IPS-18a (cell line): ENCODE results near the gene CBX8.

Experiments
- H3K27ac ChIP-seq: one replicate; pipeline ENCODE4 v1.5.1; 2013; ENCODE audit warnings: low read length
- H3K27me3 ChIP-seq: one replicate; pipeline ENCODE4 v1.6.1; 2013; ENCODE audit warnings: mild to moderate bottlenecking, low read length; ENCODE audit not compliant: control insufficient read depth, insufficient read depth
- H3K36me3 ChIP-seq: one replicate; pipeline ENCODE4 v1.6.1; 2013; ENCODE audit warnings: low read depth, low read length; ENCODE audit not compliant: control insufficient read depth
- H3K4me1 ChIP-seq: one replicate; pipeline ENCODE4 v1.6.1; 2013; ENCODE audit warnings: low read depth, low read length; ENCODE audit not compliant: control insufficient read depth
- H3K4me3 ChIP-seq: one replicate; pipeline ENCODE4 v1.5.1; 2013; ENCODE audit warnings: low read length
- H3K9ac ChIP-seq: one replicate; pipeline ENCODE4 v1.6.1; 2013; ENCODE audit warnings: mild to moderate bottlenecking, low read length, moderate library complexity
- H3K9me3 ChIP-seq: one replicate; pipeline ENCODE4 v1.6.1; 2013; ENCODE audit warnings: low read depth, low read length; ENCODE audit not compliant: control insufficient read depth

Gene CBX8

GRCh38 chr17:79824893-79825579 is 28.2 kb upstream of the CBX8 start:
- Histone ChIP-seq H3K4me3 (no peak overlapping the region), H3K9ac (no peak overlapping the region), H3K36me3 (no peaks in the 10 kb centered on the region), H3K9me3 (no peaks in the 10 kb centered on the region), H3K27ac (no peak overlapping the region), H3K4me1 (no peaks in the 10 kb centered on the region), H3K27me3 (peaks cover 87% of the 10 kb centered on the region)

DNA sequence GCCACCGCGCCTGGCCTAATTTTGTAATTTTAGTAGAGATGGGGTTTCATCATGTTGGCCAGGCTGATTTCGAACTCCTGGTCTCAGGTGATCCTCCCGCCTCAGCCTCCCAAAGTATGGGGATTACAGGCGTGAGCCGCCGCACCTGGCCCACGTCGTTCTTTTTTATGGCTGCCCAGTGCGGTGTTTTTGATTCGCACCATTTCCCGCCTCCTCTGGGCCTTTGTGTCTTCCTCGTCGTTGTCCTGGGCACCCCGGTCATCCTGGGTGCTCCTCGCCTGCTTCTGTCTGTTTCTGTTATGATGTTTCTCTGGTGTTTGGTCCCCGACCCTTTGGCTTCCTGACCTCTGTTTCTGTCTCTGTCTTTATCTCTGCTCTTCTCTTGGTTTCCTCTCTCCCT is 27.4 kb upstream of the CBX8 start:
- H3K36me3 ChIP-seq = no peaks in the 10 kb centered on the region
- no peak overlapping the region for H3K9ac ChIP-seq
- H3K27ac ChIP-seq = no peak overlapping the region
- no peaks in the 10 kb centered on the region for H3K4me1 ChIP-seq
- no peak overlapping the region for H3K4me3 ChIP-seq
- peaks cover 87% of the 10 kb centered on the region for H3K27me3 ChIP-seq
- H3K9me3 ChIP-seq = no peaks in the 10 kb centered on the region

DNA sequence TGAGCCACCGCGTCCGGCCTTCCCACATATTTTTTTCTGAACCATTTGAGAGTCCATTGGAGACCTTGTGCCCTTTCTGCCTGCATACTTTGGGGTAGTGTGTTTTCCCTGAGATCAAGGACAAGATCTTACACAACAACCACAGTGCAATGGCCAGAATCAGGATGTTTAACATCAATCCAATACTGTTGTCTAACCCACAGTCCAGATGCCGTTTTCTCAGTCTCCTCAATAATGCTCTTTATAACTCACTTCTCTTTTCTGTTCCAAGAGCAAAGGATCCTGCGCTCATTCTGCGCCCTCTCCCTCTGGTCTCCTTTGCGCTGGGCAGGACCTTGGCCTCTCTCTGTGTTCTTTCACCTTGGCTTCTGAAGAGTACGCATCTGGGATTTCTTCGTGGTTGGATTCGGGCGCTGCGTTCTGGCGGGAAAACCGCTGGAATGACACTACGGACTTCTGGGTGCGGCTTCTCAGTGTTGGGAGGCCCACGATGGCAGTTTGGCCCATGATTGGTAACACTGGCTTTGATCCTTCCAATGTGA is 25.8 kb upstream of the CBX8 start:
- Histone ChIP-seq H3K9ac (no peak overlapping the region), H3K36me3 (no peaks in the 10 kb centered on the region), H3K9me3 (no peaks in the 10 kb centered on the region), H3K27me3 (peaks cover 87% of the 10 kb centered on the region), H3K27ac (no peak overlapping the region), H3K4me3 (no peak overlapping the region), H3K4me1 (no peaks in the 10 kb centered on the region)

DNA sequence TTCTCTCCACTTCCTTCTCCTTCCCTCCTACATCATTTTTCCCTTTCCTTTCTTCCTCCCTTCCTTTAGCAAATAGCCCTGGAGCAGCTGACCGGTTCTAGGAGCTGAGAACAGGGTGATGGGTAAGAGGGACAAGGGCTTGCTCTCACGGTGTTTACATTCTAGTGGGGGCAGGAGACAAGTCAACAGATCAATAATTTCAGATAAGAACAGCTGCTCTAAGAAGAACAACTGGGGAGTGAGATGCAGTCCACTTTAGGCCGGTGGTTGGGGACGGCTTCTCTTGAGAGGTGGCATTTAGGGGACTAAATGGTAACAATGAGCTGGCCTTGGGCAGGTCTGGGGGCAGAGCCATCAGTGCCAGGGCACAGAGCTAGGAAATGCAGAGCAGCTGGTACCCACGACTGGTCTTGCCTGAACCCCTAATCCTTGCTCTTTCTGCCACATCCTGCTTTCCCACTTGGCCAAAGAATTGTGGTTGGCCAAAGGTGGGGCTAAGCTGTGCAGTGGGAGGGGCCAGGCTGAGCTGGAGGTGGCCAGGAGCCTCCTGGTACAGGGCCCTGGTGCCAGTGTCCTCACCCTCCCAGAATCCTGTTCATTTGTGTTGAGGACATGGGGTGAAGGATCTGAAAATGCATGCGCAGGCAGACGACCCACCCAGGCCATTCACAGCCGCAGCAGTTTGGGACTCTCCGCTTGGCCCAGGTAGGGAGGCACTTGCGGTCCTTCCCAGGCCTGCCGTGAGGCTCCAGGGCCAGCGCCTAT is 24.6 kb upstream of the CBX8 start:
- Histone ChIP-seq H3K4me3 (no peak overlapping the region), H3K9me3 (no peaks in the 10 kb centered on the region), H3K27ac (no peak overlapping the region), H3K9ac (no peak overlapping the region), H3K36me3 (no peaks in the 10 kb centered on the region), H3K4me1 (no peaks in the 10 kb centered on the region), H3K27me3 (peaks cover 87% of the 10 kb centered on the region)

- Histone ChIP-seq H3K9me3 (no peaks in the 10 kb centered on the region), H3K4me1 (no peaks in the 10 kb centered on the region), H3K27me3 (peaks cover 87% of the 10 kb centered on the region), H3K4me3 (no peak overlapping the region), H3K27ac (no peak overlapping the region), H3K36me3 (no peaks in the 10 kb centered on the region), H3K9ac (no peak overlapping the region)
Measured at GRCh38 chr17:79820959-79821330, 24.1 kb upstream of the CBX8 start.

- no peaks in the 10 kb centered on the region for H3K4me1 ChIP-seq
- H3K27ac ChIP-seq = no peak overlapping the region
- peaks cover 87% of the 10 kb centered on the region for H3K27me3 ChIP-seq
- H3K9ac ChIP-seq = no peak overlapping the region
- no peak overlapping the region for H3K4me3 ChIP-seq
- no peaks in the 10 kb centered on the region for H3K9me3 ChIP-seq
- no peaks in the 10 kb centered on the region for H3K36me3 ChIP-seq
Measured at GRCh38 chr17:79819534-79820276, 22.8 kb upstream of the CBX8 start.

GRCh38 chr17:79819085-79819484 is 22.2 kb upstream of the CBX8 start:
- peaks cover 4% of the 10 kb centered on the region for H3K4me1 ChIP-seq
- H3K36me3 ChIP-seq = no peaks in the 10 kb centered on the region
- H3K4me3 ChIP-seq = no peak overlapping the region
- H3K27me3 ChIP-seq = peaks cover 88% of the 10 kb centered on the region
- no peaks in the 10 kb centered on the region for H3K9me3 ChIP-seq
- H3K27ac ChIP-seq = no peak overlapping the region
- no peak overlapping the region for H3K9ac ChIP-seq

DNA sequence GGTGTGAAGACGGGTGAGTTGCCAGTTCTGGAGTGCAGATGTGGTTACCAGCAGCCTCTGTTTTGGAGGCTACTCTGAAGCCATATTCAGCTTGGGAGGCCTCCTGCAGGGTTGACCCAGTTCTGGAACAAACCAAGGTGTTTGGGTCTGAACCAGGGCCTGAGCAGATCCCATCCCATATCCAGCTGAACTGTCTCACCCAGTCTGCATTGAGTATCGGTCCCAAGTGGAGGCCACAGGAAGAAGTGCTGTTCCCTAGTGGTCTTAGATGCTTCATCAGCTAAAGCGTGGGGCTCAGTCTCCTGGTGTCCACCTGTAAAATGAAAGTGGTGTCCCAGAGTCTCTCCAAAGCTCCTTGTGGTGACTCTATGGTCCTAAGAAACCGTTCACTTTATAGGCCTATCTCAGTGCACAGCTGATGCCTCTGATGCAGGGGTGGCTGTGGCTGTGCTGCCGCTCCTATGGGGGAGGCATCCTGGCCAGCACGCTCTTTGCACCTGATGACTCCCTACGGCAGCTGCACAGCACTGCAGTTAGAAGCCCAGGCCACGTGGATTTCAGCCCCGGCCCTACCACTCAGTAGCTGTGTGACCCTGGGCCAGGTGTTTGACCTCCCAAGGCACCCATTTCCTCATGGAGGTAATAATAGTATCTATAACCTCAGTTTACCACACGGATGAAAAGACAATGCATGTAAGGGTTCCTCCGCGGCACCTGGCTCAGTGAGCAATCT is 21.3 kb upstream of the CBX8 start:
- no peaks in the 10 kb centered on the region for H3K9me3 ChIP-seq
- H3K27me3 ChIP-seq = peaks cover 93% of the 10 kb centered on the region
- H3K9ac ChIP-seq = no peak overlapping the region
- H3K27ac ChIP-seq = no peak overlapping the region
- no peaks in the 10 kb centered on the region for H3K36me3 ChIP-seq
- H3K4me3 ChIP-seq = no peak overlapping the region
- H3K4me1 ChIP-seq = peaks cover 4% of the 10 kb centered on the region

- H3K9me3 ChIP-seq = no peaks in the 10 kb centered on the region
- no peaks in the 10 kb centered on the region for H3K36me3 ChIP-seq
- H3K27me3 ChIP-seq = peaks cover 95% of the 10 kb centered on the region
- no peak overlapping the region for H3K9ac ChIP-seq
- peaks cover 19% of the 10 kb centered on the region for H3K4me1 ChIP-seq
- H3K27ac ChIP-seq = no peak overlapping the region
- no peak overlapping the region for H3K4me3 ChIP-seq
Measured at GRCh38 chr17:79815836-79816461, 19.1 kb upstream of the CBX8 start.

- no peaks in the 10 kb centered on the region for H3K36me3 ChIP-seq
- H3K4me3 ChIP-seq = peak overlapping the region; percentile 2
- peaks cover 20% of the 10 kb centered on the region for H3K4me1 ChIP-seq
- no peaks in the 10 kb centered on the region for H3K9me3 ChIP-seq
- no peak overlapping the region for H3K9ac ChIP-seq
- peaks cover 95% of the 10 kb centered on the region for H3K27me3 ChIP-seq
- no peak overlapping the region for H3K27ac ChIP-seq
Measured at GRCh38 chr17:79814974-79815835, 18.3 kb upstream of the CBX8 start.
